Right kidney (tissue), 1 donor: ENCODE data around the gene CKAP5.
"Not testable (repeated sequence)": the region's sequence is repeated elsewhere in the genome, so short reads cannot be mapped to it uniquely, and the experiment has no call there.

Experiments used
- DNase-seq: peaks from one replicate; pipeline ENCODE4 v3.0.0-alpha.2; 2016

Gene CKAP5

DNA sequence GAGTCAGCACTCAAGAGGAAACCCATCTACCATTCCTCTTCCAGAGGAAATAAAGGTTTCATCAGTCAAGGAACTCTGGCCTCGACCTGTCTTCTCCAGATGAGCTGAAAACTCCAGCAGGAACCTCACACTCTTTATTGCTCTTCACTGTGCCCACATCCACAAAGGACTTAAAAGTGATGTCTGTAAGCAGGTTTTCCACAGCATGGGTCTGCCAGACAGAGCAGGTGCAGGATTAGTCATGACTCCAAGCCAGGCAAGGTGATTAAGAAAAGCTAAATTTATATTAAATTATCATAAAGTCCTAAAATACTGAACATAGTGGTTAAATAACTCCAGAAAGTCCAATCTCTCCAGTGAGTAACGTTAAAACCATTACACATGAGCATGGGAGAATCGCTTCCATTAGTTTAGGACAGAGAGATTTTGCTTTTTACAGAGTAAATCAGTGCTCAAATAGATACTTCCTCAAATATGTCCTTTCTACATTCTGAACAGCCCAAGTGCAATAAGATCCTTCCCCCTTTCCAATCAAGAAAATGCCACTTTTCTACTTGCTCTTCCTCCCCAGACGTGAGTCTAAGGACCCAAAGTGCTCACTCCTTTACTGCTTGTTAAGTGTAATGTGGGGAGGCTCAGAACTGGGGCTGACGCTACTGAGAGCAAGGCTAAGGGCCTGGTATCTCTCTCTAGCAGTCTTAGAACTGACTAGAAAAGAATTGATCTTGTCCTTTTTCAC, 10.7 kb upstream of the CKAP5 start:
- DNase-seq: no peak

DNA sequence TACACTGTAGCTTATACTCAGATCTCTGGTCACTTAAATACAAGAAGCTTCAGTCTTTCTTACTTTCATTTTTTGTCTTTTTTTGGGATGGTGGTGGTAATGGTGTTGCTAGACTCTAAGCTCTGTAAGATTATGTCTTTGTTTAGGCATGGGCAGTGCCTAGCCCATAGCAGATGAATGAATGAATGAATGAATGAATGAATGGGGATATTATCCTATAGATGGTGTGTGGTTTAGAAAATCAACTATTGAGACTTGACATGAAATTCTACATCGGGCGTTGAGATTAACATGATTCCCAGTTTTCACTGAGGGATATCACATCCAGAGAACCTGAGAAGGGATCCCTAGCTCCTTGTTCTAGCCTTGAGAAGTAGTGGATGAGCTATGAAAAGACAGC, 9.8 kb upstream of the CKAP5 start:
- no peak for DNase-seq

DNA sequence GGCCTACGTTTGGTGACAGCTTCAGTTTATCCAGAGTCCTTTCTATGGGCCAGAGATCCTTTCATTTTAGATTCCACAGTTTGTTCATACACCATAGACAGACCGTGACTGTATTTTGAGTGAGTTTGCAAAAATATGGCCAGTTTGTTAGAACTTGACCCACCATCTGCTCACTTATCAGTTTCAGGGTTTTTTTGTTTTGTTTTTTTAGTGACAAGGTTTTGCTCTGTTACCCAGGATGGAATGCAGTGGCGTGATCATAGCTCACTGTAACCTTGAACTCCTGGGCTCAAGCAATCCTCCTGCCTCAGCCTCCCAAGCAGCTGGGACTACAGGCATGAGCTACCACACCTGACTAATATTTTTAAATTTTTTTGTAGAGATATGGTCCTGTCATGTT, 9.1 kb upstream of the CKAP5 start:
- DNase-seq: no peak

DNA sequence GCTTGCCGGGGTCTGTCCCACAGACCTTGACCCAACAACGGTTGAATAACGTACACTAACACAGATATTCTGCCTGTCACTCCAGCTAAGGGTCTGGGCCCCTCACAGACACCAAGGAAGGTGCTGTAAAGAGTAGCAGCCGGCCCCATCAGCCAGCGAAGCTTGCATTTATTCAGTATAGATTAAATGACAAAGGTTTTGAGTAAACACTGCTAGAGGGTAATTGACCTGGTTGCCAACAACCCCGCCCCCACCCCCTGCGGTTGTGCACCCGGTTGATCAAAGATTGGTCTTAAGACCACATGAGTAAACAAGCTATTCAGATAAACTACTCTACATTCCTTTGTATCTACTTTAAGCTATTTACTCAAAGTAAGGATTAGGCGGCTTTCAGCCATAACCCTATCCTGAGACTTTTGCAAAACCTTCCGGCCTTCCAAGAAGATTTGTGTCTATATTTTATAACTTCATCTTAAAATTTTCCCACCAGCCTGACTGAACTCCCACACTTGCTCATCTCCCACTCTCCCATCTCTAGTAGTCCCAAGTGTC, 4.8 kb upstream of the CKAP5 start:
- DNase-seq: no peak

DNA sequence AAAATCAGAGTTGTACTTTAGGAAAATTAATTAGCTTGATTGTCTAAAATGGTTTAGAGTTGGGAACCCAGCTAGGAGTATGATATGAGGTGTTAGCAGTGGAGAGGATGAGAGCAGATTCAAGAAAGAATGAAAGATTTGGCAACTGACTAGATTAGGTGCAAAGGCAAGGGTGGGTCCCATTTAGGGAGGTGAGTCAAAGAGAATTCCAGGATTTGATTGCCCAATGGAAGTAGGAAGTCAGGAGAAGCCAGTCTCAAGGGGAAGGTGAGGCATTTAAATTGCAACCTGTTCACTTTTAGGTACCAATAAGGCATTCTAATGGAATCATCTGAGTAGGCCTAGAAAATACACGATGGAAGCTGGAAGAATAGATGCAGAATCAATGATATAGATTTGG, 3.6 kb upstream of the CKAP5 start:
- DNase-seq: no peak

DNA sequence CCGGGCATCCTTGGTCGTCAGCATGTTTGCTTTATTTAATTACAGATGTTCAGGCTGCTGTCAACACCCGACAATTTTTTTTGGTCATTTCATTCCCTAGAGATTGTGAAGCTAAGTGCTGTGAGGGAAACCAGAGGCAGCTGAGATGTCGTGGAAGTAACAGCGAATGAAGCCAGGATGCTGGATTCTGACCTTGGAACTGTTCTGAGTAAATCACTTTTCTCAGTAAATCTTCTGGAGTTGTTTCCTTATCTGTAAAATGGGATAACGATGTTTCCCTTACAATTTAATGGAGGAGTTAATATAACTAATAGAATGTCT, 390 bp upstream of the CKAP5 start:
- DNase-seq: no peak

DNA sequence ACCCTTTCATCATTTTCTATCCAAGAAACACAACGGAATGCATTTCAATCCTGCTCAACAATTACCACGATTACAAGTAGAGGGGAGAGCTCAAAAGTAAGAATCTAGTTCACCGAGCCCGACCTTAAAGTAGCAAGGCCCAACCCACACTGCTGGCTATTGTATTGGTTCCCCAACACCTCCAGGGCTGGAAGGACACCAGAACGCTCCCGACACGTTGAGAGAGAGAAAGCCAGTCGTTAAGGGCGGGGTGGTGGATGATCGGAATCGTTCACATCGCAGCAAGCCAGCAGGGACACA, 690 bp downstream of the CKAP5 start:
- peak; percentile 71 for DNase-seq

DNA sequence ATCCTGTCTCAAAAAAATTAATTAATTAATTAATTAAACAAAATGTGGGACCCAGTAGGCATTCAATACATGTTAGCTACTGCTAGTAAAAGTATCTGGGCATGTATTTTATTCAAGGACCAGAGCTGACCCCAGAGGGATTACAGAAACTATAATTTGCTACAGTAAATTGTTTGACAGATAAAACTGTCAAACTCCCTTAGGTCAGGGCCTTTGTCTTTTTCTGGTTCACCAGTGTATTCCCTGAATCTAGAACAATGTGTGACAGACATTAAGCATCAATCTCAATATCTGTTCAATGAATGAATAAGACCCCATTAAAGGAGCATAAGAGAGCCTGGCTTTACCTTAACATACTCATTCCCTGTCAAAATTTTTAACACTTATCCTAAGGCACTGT, 6.0 kb downstream of the CKAP5 start:
- DNase-seq: no peak

DNA sequence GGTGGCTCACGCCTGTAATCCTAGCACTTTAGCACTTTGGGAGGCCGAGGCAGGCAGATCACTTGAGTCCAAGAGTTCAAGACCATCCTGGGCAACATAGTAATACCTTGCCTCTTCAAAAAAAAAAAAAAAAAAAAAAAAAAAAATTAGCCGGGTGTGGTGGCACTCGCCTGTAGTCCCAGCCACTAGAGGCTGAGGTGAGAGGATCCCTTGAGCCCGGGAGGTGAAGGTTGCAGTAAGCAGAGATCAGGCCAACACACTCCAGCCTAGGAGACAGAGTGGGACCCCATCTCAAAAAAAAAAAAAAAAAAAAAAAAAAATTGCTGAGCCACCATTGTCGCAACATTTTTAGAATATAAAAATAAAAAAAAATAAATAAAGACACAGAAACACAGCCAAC, 7.6 kb downstream of the CKAP5 start:
- no peak for DNase-seq

DNA sequence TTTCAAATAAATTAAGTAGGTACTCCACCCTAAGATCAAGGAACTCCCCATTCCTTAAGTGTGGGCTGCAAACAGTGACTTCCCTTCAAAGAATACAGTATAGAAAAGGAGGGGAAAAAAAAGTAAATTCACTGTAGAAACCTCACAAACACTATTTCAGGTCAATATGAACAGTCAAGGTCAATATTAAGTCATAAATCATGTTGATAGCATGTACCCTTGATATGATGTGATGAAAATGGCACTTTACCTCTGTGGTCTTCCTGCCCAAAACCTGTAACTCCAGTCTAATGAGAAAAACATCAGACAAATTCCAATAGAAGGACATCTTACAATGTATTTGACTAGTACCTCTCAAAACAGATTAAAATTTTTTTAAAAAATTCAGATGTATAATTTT, 8.2 kb downstream of the CKAP5 start:
- no peak for DNase-seq

DNA sequence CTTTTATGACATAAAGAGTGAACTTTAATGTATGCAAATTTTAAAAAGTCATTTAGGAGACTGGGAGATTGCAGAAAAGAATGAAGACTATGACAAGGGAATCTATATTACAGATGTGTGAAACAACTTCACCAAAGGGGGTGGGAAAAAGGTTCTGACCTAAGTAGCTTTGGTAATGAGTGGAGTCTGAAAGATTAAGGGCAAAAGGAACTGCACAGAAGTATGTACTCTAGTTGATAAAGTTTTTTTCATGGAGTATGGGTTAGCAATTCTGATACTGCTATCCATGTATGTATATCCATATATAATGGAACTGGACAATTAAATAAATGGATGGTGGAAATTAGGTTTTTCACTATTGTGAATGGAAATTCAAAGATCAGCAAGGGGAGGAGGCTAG, 9.2 kb downstream of the CKAP5 start:
- DNase-seq: no peak

DNA sequence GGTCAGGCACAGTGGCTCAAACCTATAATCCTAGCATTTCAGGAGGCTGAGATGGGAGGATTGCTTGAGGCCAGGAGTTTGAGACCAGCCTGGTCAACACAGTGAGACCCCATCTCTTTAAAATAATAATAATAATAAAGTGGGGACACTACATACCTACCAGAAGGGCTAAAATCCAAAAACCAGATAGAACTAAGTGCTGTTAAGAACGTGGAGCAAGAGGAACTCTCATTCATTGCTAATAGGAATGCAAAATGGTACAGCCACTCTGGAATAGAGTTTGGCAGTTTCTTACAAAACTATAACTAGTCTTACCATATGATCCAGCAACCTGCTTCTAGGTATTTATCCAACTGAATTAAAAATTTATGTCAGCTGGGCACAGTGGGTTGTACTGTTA, 9.6 kb downstream of the CKAP5 start:
- no peak for DNase-seq

DNA sequence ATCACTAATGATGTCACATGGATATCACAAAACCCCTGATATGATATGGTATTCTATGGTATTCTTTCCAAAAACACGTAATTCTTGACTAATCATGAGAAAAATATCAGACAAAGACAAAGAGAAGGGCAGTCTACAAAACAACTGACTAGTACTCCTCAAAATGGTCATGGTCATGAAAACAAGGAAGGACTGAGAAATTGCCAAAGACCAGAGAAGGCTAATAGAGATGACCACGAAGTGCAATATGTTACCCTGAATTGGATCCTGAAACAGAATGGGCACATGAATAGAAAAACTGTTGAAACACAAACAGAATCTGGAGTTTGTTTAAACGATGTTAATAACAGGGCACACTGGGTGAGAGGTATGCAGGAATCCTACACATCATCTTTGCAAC, 10.2 kb downstream of the CKAP5 start:
- DNase-seq: no peak

DNA sequence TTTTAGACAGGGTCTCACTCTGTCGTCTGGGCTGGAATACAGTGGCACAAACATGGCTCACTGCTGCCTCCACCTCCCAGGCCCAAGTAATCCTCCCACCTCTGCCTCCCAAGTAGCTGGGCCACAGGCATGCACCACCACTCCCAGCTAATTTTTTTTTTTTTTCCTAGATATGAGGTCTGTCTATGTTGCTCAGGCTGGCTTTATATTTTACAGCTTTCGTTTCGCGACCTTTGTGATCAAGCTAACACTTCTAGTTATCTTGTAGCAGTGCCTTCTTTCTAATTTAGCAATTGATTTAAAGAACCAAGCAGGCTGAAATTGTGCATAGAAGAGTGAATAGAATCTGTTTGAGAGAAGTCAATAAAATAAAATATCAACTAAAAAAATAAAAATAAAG, 11.3 kb downstream of the CKAP5 start:
- DNase-seq: no peak

DNA sequence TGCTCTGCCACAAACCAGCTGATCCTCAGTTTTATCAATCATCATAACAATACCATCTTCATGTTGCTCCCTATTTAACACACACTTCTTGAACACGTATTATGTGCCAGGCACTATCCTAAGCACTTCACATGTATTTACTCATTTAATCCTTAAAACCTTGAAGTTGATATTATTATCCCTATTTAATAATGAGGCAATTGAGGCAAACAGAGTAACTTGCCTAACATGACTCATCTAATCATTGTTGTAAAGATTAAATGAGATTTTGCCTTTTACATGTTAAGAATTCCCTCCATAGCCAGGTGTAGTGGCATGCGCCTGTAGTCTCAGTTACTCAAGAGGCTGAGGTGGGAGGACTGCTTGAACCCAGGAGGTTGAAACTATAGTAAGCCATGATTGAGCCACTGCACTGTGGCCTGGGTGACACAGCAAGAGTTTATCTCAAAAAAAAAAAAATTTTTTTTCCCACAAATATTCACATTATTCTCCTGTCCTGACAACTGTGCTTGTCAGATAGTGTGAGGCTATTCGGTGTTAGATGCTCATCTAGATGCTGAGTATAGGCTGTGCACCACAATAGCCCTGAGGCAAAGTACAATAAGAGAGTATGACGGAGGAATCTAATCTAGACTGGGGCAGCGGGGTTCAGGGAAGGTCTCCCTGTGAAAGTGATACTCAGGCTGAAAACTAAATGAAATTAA, 13.4 kb downstream of the CKAP5 start:
- DNase-seq: no peak

DNA sequence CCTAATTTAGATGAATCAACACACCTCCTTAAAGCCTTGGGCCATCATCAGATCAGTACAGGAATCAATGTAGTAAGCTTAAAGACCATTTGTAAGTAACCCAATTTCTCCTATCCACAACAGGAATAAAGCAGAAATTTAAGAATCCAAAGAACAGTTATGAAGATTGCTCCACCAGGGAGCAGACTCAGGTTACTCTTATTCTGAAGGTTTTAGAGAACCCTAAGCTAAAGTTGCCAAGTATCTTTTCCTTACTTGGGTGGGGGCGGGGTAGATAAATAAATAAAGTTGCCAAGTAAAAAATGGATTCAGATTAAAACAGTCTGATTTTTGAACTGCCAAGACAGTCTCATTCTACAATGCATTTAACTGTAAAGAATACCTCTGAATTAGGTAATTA, 18.1 kb downstream of the CKAP5 start:
- DNase-seq: no peak

DNA sequence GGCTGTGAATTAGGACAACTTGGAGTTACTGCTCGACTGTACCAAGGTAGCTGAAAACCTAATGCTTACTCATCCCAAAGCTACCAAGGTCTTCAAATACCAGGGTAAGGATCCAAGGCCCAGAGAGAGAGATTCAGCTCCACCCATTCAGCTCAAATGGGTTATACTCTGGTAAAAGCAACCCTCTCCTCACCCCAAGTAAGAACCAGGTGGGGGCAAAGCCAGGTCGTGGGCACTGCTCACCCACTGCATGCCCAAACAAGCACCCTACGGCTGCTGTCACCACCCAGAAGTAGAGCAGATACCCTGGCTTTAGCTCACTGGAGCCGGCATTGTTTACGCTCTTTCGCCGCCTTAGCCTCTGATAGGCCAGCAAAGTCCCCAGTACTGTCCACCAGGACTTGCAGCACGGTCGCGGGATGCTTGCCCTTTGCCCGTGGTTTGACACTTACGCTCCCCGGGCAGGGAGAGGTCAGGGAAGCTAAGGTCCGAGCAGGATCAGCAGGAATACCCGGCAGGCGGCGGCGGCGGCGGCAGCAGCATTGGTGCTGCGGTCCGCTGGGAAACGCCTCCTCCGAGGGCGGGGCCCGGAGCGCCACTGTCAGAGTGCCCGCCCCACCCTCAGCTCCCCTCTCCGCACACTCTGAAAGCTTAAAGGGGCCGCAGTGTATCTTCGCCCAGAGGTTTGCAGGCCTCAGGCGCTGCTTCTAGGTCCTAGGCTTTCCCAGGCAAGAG, 19.6 kb downstream of the CKAP5 start:
- peak; percentile 68 for DNase-seq

DNA sequence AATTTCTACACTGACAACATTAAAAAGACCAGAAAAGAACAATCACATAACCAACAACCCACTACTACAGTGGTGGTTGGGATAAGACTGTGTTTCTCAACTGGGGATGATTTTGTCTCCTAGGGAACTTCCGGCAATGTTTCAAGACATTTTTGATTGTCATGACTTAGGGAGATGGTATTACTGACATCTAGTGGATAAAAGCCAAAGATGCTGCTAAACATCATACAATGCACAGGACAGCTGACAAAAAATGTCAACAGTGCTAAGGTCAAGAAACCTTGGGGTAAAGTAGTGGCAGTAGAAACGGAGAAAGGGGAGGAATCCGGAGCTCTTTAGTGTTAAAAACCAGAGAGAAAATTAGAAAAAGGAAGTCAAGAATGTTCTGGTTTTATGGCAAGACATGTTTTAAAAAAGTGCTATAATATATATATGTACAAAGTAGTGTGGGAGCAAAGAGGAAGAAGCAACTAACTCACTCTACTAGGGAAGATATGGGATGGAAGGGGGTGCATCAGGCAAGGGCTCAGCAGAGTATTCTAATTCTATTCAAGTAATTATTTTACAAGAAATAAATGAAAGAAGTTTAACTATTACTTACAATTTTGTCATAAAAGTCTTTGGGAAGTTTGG, 37.2 kb downstream of the CKAP5 start:
- no peak for DNase-seq

DNA sequence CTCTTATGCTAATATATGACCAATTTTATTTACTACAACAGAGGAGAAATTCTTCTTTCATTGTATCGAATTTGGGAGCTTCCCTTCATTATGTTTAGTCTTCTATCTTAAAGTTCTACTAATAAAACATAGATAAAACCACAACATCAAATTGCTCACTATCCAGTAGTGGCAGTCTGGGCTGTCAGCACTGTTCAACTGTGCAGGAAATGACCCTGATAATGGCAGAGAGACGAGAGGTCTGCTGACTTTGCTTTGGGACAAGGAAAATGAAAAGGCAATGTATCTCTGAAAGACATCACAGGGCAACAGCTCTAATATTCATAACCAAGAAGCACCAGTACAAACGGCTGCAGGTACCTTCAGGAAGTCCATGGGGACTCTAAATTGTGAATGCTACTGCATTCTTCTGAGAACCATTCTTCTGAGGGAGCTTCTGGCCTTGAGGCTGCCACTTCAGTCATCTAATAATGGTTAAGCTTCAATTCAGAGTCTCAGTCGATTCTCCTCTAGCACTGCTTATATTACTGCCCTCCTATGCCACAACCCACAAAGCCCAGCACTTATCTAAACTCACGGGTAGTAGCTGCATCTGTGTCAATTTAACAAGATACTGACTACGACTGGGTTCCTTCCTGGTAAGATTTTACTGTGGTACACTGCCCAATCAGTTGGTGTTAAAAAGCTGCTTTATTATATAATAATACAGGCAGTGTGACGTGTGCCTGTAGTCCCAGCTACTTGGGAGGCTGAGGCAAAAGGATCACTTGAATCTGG, 44.2 kb downstream of the CKAP5 start:
- DNase-seq: no peak

DNA sequence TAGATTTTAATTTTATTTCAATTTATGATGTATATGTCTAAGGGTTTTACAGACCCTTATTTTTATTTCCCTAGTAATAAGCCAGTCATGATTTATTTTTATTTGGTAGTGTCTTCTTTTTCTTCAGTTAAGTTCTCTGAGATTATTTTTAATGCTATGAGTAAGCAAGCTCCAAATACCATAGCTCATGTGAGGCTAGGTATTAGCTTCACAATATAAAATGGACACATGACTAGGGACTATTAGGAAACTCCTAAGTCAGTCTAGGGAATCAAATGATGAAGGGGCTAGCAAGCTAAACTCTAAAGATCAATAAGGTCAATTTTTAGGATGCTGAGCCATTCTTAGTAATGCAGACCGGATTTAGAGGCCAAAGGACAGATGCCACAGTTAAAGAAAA, 45.9 kb downstream of the CKAP5 start:
- no peak for DNase-seq

DNA sequence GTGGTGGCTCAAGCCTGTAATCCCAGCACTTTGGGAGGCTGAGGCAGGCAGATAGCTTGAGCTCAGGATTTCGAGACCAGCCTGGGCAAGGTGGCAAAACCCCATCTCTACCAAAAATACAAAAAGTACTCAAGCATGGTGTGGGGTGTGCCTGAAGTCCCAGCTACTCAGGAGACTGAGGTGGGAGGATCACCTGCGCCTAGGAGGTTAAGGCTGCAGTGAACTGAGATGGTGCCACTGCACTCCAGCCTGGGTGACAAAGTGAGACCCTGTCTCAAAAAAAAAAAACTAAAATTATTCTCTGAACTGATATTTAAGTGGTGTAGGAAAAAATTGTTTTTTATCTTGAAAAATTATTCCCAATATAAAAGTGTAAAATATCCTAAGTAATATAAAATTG, 46.4 kb downstream of the CKAP5 start:
- DNase-seq: not testable (repeated sequence)

DNA sequence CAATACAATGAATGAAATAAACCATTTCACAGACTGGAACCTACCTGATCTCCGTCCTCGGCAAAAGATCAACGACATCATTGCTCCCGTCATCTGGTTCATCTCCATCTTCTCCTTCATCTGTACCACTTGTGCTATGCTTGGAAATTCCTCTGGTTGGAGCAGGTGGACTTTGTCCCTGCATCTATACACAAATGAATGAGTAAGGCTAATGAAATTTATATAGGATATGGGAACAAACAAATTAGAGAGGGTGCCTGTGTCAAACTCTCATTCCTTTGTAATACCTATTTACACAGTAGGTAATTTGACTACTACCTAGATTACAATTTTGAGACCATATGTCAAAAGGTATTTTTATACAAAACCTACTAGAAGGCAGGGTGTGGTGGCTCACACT, 67.7 kb downstream of the CKAP5 start:
- DNase-seq: no peak

DNA sequence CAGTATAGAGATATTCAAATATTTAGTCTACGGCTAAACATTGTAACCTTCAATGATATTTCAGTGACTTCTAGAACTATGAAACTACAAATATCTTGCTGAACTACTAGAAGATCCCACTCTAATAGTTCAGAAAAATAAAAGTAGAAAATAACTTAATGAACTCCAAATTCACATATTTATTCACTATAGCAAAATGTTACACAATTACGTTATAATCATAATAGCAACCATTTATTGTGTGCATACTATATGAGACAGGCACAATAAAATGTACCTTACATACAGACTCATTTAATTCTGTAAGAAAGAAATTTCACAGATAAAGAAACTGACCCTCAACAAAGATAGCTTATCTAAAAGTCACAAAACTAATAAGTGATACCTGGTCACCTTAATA, 69.2 kb downstream of the CKAP5 start:
- no peak for DNase-seq
